Loucy (cell line): ENCODE results near the gene ZNF837.

Experiments used
- H2AFZ ChIP-seq: fragments of 200-600 bp; sonication (generic); 2 replicates; pipeline ENCODE4 v1.6.0; 2016; ENCODE audit warnings: antibody characterized with exemption, mild to moderate bottlenecking, low read length, moderate library complexity
- H3F3A ChIP-seq: fragments of 200-600 bp; 2 replicates; pipeline ENCODE4 v1.6.0; 2016; ENCODE audit warnings: antibody characterized with exemption, low read depth, mild to moderate bottlenecking
- H3K27me3 ChIP-seq: fragments of 200-600 bp; sonication (generic); 2 replicates; pipeline ENCODE4 v1.6.1; 2014; ENCODE audit warnings: low read length, mild to moderate bottlenecking; ENCODE audit not compliant: insufficient read depth, poor library complexity, severe bottlenecking
- H3K36me3 ChIP-seq: fragments of 200-600 bp; sonication (generic); 2 replicates; pipeline ENCODE4 v1.6.1; 2016; ENCODE audit warnings: low read length; ENCODE audit not compliant: insufficient read depth
- H3K4me1 ChIP-seq: fragments of 200-600 bp; sonication (generic); 2 replicates; pipeline ENCODE4 v1.5.1; 2014; ENCODE audit warnings: low read length, mild to moderate bottlenecking; ENCODE audit not compliant: insufficient read depth, poor library complexity, severe bottlenecking
- H3K4me2 ChIP-seq: fragments of 200-600 bp; sonication (generic); 2 replicates; pipeline ENCODE4 v1.6.0; 2014; ENCODE audit warnings: antibody characterized with exemption, low read length, low read depth, mild to moderate bottlenecking; ENCODE audit not compliant: poor library complexity, severe bottlenecking
- H3K4me3 ChIP-seq: fragments of 200-600 bp; sonication (generic); 2 replicates; pipeline ENCODE4 v1.5.1; 2014; ENCODE audit warnings: low read length, mild to moderate bottlenecking, mixed read lengths; ENCODE audit not compliant: poor library complexity, severe bottlenecking
- H3K79me2 ChIP-seq: fragments of 200-600 bp; sonication (generic); 2 replicates; pipeline ENCODE4 v1.6.1; 2014; ENCODE audit warnings: low read length; ENCODE audit not compliant: insufficient read depth
- H3K9ac ChIP-seq: fragments of 200-600 bp; sonication (generic); 2 replicates; pipeline ENCODE4 v1.6.0; 2014; ENCODE audit warnings: mild to moderate bottlenecking, low read depth, low read length, moderate library complexity; ENCODE audit not compliant: poor library complexity, severe bottlenecking
- H3K9me2 ChIP-seq: fragments of 200-600 bp; sonication (generic); replicated peaks from 2 replicates; pipeline ENCODE4 v1.6.1; 2016; ENCODE audit warnings: low read depth, low read length, mixed read lengths
- H3K9me3 ChIP-seq: fragments of 200-600 bp; sonication (generic); 2 replicates; pipeline ENCODE4 v1.6.1; 2014; ENCODE audit warnings: mild to moderate bottlenecking, antibody characterized with exemption, low read length, low read depth; ENCODE audit not compliant: insufficient read depth
- H4K20me1 ChIP-seq: fragments of 200-600 bp; sonication (generic); 2 replicates; pipeline ENCODE4 v1.6.0; 2014; ENCODE audit warnings: antibody characterized with exemption, low read length, mild to moderate bottlenecking; ENCODE audit not compliant: insufficient read depth, poor library complexity, severe bottlenecking
- EZH2phosphoT487 ChIP-seq: fragments of 200-600 bp; IDR thresholded peaks from 2 replicates; pipeline ENCODE4 v1.6.1; 2018; ENCODE audit warnings: antibody characterized with exemption, mild to moderate bottlenecking, moderate library complexity, borderline replicate concordance
- TF ChIP-seq, protein P1 (sequence below): fragments of 200-600 bp; sonication (generic); conservative IDR thresholded peaks from 2 replicates; pipeline ENCODE4 v1.5.1; 2014; ENCODE audit warnings: mild to moderate bottlenecking, antibody characterized with exemption, low read length

Gene ZNF837

DNA sequence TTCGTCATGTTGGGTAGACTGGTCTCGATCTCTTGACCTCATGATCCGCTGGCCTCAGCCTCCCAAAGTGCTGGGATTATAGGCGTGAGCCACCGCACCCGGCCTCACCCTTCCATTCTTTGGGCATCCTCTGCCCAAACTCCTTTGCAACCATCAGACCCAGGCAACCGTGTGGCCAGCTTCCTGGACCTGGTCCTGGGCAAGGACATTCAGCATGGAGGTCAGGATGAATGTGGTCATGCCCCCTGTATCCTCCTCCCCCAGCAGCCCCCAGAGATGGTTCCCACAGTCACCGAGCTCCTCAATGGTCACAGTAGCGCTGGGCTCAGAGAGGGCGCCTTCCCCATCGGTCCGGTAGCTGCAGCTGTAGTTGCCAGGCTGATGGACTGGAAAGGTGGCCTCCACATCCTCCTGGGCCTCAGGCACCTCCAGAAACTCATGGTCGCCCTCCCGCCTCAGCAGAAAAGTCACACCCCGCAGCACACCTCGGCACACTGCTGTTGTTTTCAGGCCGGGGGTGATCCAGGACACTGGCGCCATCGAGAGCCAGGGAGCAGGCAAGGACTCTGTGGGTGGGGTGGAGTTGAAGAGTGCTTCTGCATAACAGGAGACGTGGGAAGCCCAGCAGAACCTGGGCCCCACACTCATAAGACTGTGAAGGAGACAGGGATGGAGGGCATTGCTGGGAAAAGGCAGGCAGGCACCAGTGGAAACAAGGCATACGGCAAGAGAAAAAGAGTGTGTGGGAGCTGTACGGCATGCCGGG is 28.7 kb downstream of the ZNF837 start:
- Histone ChIP-seq H4K20me1 (no peaks in the 10 kb centered on the region), H3K4me2 (no peak overlapping the region), H2AFZ (no peak overlapping the region), H3K9ac (no peak overlapping the region), H3K27me3 (no peaks in the 10 kb centered on the region), H3K79me2 (peaks cover 11% of the 10 kb centered on the region), H3K4me1 (peaks cover 18% of the 10 kb centered on the region), H3K36me3 (no peaks in the 10 kb centered on the region), H3K9me3 (no peaks in the 10 kb centered on the region), H3K4me3 (no peak overlapping the region), H3K9me2 (no peaks in the 10 kb centered on the region), H3F3A (no peaks in the 10 kb centered on the region)
- TF ChIP-seq, protein P1, sequence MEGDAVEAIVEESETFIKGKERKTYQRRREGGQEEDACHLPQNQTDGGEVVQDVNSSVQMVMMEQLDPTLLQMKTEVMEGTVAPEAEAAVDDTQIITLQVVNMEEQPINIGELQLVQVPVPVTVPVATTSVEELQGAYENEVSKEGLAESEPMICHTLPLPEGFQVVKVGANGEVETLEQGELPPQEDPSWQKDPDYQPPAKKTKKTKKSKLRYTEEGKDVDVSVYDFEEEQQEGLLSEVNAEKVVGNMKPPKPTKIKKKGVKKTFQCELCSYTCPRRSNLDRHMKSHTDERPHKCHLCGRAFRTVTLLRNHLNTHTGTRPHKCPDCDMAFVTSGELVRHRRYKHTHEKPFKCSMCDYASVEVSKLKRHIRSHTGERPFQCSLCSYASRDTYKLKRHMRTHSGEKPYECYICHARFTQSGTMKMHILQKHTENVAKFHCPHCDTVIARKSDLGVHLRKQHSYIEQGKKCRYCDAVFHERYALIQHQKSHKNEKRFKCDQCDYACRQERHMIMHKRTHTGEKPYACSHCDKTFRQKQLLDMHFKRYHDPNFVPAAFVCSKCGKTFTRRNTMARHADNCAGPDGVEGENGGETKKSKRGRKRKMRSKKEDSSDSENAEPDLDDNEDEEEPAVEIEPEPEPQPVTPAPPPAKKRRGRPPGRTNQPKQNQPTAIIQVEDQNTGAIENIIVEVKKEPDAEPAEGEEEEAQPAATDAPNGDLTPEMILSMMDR, result no peak
- TF ChIP-seq EZH2phosphoT487, result no peak

DNA sequence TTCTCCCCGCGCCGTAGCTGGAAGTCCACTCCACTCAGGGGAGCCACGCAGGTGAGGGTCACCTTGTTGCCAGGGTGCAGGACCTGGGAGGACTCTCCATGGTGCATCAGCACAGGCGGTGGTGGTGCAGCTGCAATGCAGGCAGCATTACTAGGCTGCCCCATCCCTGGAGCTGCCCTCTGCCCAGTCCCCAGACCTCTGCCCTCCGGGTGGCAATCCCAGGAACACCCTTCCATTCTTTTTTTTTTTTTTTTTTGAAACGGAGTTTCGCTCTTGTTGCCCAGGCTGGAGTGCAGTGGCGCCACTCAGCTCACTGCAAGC is 29.3 kb downstream of the ZNF837 start:
- Histone ChIP-seq H3K27me3 (no peaks in the 10 kb centered on the region), H2AFZ (no peak overlapping the region), H3K9me3 (no peaks in the 10 kb centered on the region), H3K4me2 (no peak overlapping the region), H3K9ac (no peak overlapping the region), H3K9me2 (no peaks in the 10 kb centered on the region), H3F3A (no peaks in the 10 kb centered on the region), H3K36me3 (no peaks in the 10 kb centered on the region), H3K4me1 (peaks cover 18% of the 10 kb centered on the region), H3K79me2 (peaks cover 14% of the 10 kb centered on the region), H4K20me1 (no peaks in the 10 kb centered on the region), H3K4me3 (no peak overlapping the region)
- TF ChIP-seq EZH2phosphoT487, result no peak
- TF ChIP-seq, protein P1, result no peak

DNA sequence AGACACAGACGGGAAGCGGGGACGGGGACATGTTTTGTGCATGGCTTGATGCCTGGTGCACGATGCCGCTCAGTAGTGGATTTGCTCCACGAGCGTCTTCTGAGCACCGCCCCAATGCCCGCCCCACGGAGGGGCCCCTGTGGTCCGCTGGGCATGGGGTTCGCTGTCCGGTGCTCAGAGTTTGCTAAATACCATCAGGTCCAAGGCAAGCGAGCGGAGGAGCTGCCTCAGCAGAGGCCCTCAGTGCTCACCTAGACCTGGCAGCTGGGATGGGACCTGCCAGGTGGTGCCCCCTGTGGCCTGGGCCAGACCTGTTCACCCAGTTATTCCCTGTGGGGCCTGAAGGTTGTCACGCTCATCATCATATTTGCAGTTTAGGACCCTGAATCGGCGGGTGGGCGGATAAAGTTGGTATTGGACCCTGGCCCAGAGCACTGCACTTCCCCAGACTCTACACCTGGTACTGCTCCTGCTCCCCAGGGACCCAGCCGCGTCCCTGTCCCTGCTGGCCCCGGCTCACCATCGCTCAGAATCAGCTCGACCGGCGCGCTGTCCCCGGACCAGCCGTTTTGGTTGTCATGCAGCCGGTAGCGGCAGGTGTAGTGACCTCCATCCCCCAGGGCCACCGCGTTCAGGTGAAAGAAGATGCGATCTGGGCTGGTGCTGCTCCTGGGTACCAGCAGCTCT is 29.8 kb downstream of the ZNF837 start:
- no peaks in the 10 kb centered on the region for H3K27me3 ChIP-seq
- no peaks in the 10 kb centered on the region for H4K20me1 ChIP-seq
- TF ChIP-seq EZH2phosphoT487, result no peak
- TF ChIP-seq, protein P1, result no peak
- no peaks in the 10 kb centered on the region for H3K9me2 ChIP-seq
- H3F3A ChIP-seq, result no peaks in the 10 kb centered on the region
- no peak overlapping the region for H3K4me2 ChIP-seq
- H3K36me3 ChIP-seq, result no peaks in the 10 kb centered on the region
- no peak overlapping the region for H2AFZ ChIP-seq
- peaks cover 19% of the 10 kb centered on the region for H3K79me2 ChIP-seq
- peaks cover 18% of the 10 kb centered on the region for H3K4me1 ChIP-seq
- no peak overlapping the region for H3K9ac ChIP-seq
- no peak overlapping the region for H3K4me3 ChIP-seq
- H3K9me3 ChIP-seq, result no peaks in the 10 kb centered on the region
